ENCODE data around the gene GBP2. TPM values are rescaled to one million over a fixed set of nuclear protein-coding genes. Genes with fewer than 3 reads are reported as not detected.

Gene GBP2
- total RNA-seq (10 to 100 TPM in 2 of 6 donors, 1 to 10 TPM in 4; 2.4 to 17.0 (median 3.6) TPM), polyA plus RNA-seq (10 to 100 TPM; 13.5 to 19.5 TPM)

GRCh38 chr1:89125913-89126580 lies at the start of gene GBP2:
Gene GBP2, minus strand, starts transcription at chr1:89126114. Its CDS starts 4,148 bp downstream, at chr1:89121966.
- peak within 1 kb of the TSS in 2 of 4 donors; percentile 53 to 80 for H3K27ac ChIP-seq
- peaks cover 0 to 17% (median 7%) of the 10 kb centered on the region in 3 donors for H3K4me1 ChIP-seq
- intact Hi-C loops (cut with DNase I), result no loop called here
- peak; percentile 80 to 92 (median 85) for ATAC-seq
- FAIRE-seq, result peak; percentile 91
- H3K27me3 ChIP-seq, result no peaks in the 10 kb centered on the region
- TF ChIP-seq CTCF (IDR thresholded peaks at IDR 0.05), result no peak
- H3K9me3 ChIP-seq, result no peaks in the 10 kb centered on the region
- DNase-seq, result no peak
- WGBS, 2 donors, result 33 to 34% methylated on average over 6 of the region's 6 CpGs
- no peaks in the 10 kb centered on the region for H3K36me3 ChIP-seq
- H3K4me3 ChIP-seq, result peak within 1 kb of the TSS in 2 of 4 donors; percentile 17 to 39

- ATAC-seq (no peak), DNase-seq (no peak), FAIRE-seq (no peak)
- Histone ChIP-seq H3K4me1 (no peaks in the 10 kb centered on the region), H3K36me3 (no peaks in the 10 kb centered on the region), H3K27me3 (no peaks in the 10 kb centered on the region), H3K4me3 (no peak overlapping the region), H3K27ac (no peak overlapping the region), H3K9me3 (no peaks in the 10 kb centered on the region)
- no peak for TF ChIP-seq CTCF (IDR thresholded peaks at IDR 0.05)
- intact Hi-C loops (cut with DNase I), result no loop called here
- 81 to 86% methylated on average over 3 of the region's 3 CpGs for WGBS, 2 donors
Observed at GRCh38 chr1:89174491-89174890, 48.6 kb upstream of the GBP2 start.

- FAIRE-seq (no peak), DNase-seq (no peak), ATAC-seq (no peak)
- H3K27ac ChIP-seq, result no peak overlapping the region
- no peak overlapping the region for H3K4me3 ChIP-seq
- intact Hi-C loops (cut with DNase I), result no loop called here
- H3K9me3 ChIP-seq, result no peaks in the 10 kb centered on the region
- no peaks in the 10 kb centered on the region for H3K27me3 ChIP-seq
- TF ChIP-seq CTCF (IDR thresholded peaks at IDR 0.05), result no peak
- no peaks in the 10 kb centered on the region for H3K36me3 ChIP-seq
- H3K4me1 ChIP-seq, result peaks cover 0 to 6% (median 0%) of the 10 kb centered on the region in 3 donors
- WGBS, 2 donors, result 58 to 79% methylated on average over 4 of the region's 4 CpGs
Observed at GRCh38 chr1:89172468-89173143, 46.7 kb upstream of the GBP2 start.

GRCh38 chr1:89171067-89171438 lies 45.1 kb upstream of the GBP2 start:
- no peak for FAIRE-seq
- ATAC-seq, result no peak
- no peak for DNase-seq
- intact Hi-C loops (cut with DNase I), result no loop called here
- Histone ChIP-seq H3K27ac (no peak overlapping the region), H3K27me3 (no peaks in the 10 kb centered on the region), H3K4me3 (no peak overlapping the region), H3K36me3 (no peaks in the 10 kb centered on the region), H3K9me3 (no peaks in the 10 kb centered on the region), H3K4me1 (peaks cover 0 to 6% (median 0%) of the 10 kb centered on the region in 3 donors)
- no peak for TF ChIP-seq CTCF (IDR thresholded peaks at IDR 0.05)
